GM12878 (cell line): ENCODE data around the gene ANKRD7. TPM values are rescaled to one million over a fixed set of nuclear protein-coding genes. Genes with fewer than 3 reads are reported as not detected.
A peak's percentile ranks its signal among the peaks of the same experiment; 100 is the strongest.

ENCODE experiments used
- ATAC-seq: fragments of 200-7000 bp; cut with Tn5 transposase; 3 replicates; pipeline ENCODE4 v1.9.1; 2020; ENCODE audit warnings: mild to moderate bottlenecking, moderate library complexity
- BruUV-seq: library from RNA; stranded (reverse); fragments of 400-500 nt; replicated peaks from 2 replicates; lab custom pipeline; 2021; lab: Mats Ljungman, UMichigan
- CTCF ChIA-PET: fragments of 300-600 bp; sonication (Branson Sonifier 250); formaldehyde crosslinking; extraction: SDS; loops from one replicate; lab custom pipeline; 2021; ENCODE audit warnings: inconsistent platforms; lab: Yijun Ruan, JAX
- POLR2A ChIA-PET: fragments of 350-600 bp; formaldehyde crosslinking; extraction: SDS; loops from one replicate; lab custom pipeline; 2021; ENCODE audit warnings: inconsistent platforms; lab: Charles Lee
- RAD21 ChIA-PET: fragments of 300-600 bp; sonication (Branson Sonifier 250); formaldehyde crosslinking; loops from one replicate; lab custom pipeline; 2023; ENCODE audit warnings: antibody characterized with exemption; ENCODE audit not compliant: unreplicated experiment; lab: Charles Lee
- SMC1A ChIA-PET: fragments of 300-600 bp; sonication (Branson Sonifier 250); formaldehyde crosslinking; loops from one replicate; lab custom pipeline; 2023; ENCODE audit not compliant: unreplicated experiment, uncharacterized antibody; lab: Charles Lee
- DNase-seq: peaks from one replicate; pipeline ENCODE4 v3.0.0-alpha.2; 2011; ENCODE audit warnings: low read depth, low spot score
- FAIRE-seq: peaks from 3 replicates; lab custom pipeline; 2011; peaks lifted over from hg19 to GRCh38; lab: Jason Lieb, UNC
- H2AFZ ChIP-seq: 2 replicates; pipeline ENCODE4 v1.6.0; 2011; ENCODE audit warnings: low read depth, low read length, control low read depth; ENCODE audit not compliant: control insufficient read depth
- H3K27ac ChIP-seq: 2 replicates; pipeline ENCODE4 v1.5.1; 2011; ENCODE audit warnings: control low read depth; ENCODE audit not compliant: control insufficient read depth, insufficient read depth
- H3K27me3 ChIP-seq, 2 experiments: replicated peaks in 1 of 2; 2 replicates each; pipeline versions ENCODE4 v1.6.0 to v1.6.1; 2011; ENCODE audit warnings: low read length in 1 of 2; ENCODE audit not compliant: control insufficient read depth in 2 of 2, insufficient read depth in 2 of 2
- H3K36me3 ChIP-seq, 2 experiments: 2 replicates each; pipeline ENCODE4 v1.5.1; 2011; ENCODE audit warnings: low read length in 1 of 2; ENCODE audit not compliant: control insufficient read depth in 2 of 2, insufficient read depth in 2 of 2
- H3K4me1 ChIP-seq: 2 replicates; pipeline ENCODE4 v1.6.1; 2011; ENCODE audit warnings: mild to moderate bottlenecking, low read length, moderate library complexity, mixed read lengths; ENCODE audit not compliant: control insufficient read depth, insufficient read depth
- H3K4me2 ChIP-seq: 2 replicates; pipeline ENCODE4 v1.6.0; 2011; ENCODE audit warnings: control low read depth; ENCODE audit not compliant: control insufficient read depth, insufficient read depth
- H3K4me3 ChIP-seq: fragments of 200-600 bp; sonication (generic); 2 replicates; pipeline ENCODE4 v1.5.1; 2016
- H3K79me2 ChIP-seq: 2 replicates; pipeline ENCODE4 v1.6.0; 2011; ENCODE audit warnings: low read length; ENCODE audit not compliant: control insufficient read depth, insufficient read depth
- H3K9ac ChIP-seq: 2 replicates; pipeline ENCODE4 v1.8.0; 2011; ENCODE audit warnings: low read length, control low read depth, mixed read lengths; ENCODE audit not compliant: control insufficient read depth, insufficient read depth
- H3K9me3 ChIP-seq: replicated peaks from 3 replicates; pipeline ENCODE4 v1.5.1; 2011; ENCODE audit warnings: mild to moderate bottlenecking, low read length; ENCODE audit not compliant: control insufficient read depth, insufficient read depth
- H4K20me1 ChIP-seq: 2 replicates; pipeline ENCODE4 v1.6.0; 2011; ENCODE audit not compliant: control insufficient read depth, insufficient read depth
- BCL11A ChIP-seq: IDR thresholded peaks from 2 replicates; pipeline ENCODE4 v1.6.1; 2011; ENCODE audit warnings: low read depth, low read length
- CREM ChIP-seq: IDR thresholded peaks from 2 replicates; pipeline ENCODE4 v1.6.1; 2014; ENCODE audit warnings: antibody characterized with exemption, low read depth
- HDAC2 ChIP-seq: fragments of 200-600 bp; sonication (generic); IDR thresholded peaks from 2 replicates; pipeline ENCODE4 v1.6.1; 2017
- HDGF ChIP-seq: fragments of 450-650 bp; IDR thresholded peaks from 2 replicates; pipeline ENCODE4 v1.6.1; 2016; ENCODE audit warnings: antibody characterized with exemption
- IKZF1 ChIP-seq: fragments of 450-650 bp; conservative IDR thresholded peaks from 2 replicates; pipeline ENCODE4 v1.6.1; 2017; ENCODE audit warnings: antibody characterized with exemption, mild to moderate bottlenecking
- NFXL1 ChIP-seq: fragments of 450-650 bp; IDR thresholded peaks from 2 replicates; pipeline ENCODE4 v1.6.1; 2017; ENCODE audit warnings: antibody characterized with exemption, mild to moderate bottlenecking, borderline replicate concordance
- NR2F1 ChIP-seq: fragments of 450-650 bp; conservative IDR thresholded peaks from 2 replicates; pipeline ENCODE4 v1.6.1; 2017; ENCODE audit warnings: mild to moderate bottlenecking
- NRF1 ChIP-seq: conservative IDR thresholded peaks from 2 replicates; pipeline ENCODE4 v1.6.1; 2011; ENCODE audit warnings: mild to moderate bottlenecking, low read depth, low read length, improper control_type of control experiment
- POLR2A ChIP-seq: IDR thresholded peaks from 2 replicates; pipeline ENCODE4 v1.6.1; 2011; ENCODE audit warnings: low read depth, mild to moderate bottlenecking, low read length
- RFX5 ChIP-seq: IDR thresholded peaks from 2 replicates; pipeline ENCODE4 v1.6.1; 2011; ENCODE audit warnings: low read depth, low read length, improper control_type of control experiment
- SRF ChIP-seq, 2 experiments: IDR thresholded peaks; 2 replicates each; pipeline ENCODE4 v1.6.1; 2011; ENCODE audit warnings: low read depth in 2 of 2, low read length in 2 of 2, mild to moderate bottlenecking in 1 of 2, moderate library complexity in 1 of 2
- SUPT20H ChIP-seq: IDR thresholded peaks from 2 replicates; pipeline ENCODE4 v1.6.1; 2011; ENCODE audit warnings: low read depth, mild to moderate bottlenecking, low read length, moderate library complexity, borderline replicate concordance; ENCODE audit not compliant: control insufficient read depth
- TCF12 ChIP-seq: IDR thresholded peaks from 2 replicates; pipeline ENCODE4 v1.6.1; 2011; ENCODE audit warnings: low read depth, mild to moderate bottlenecking, low read length
- TCF7 ChIP-seq: IDR thresholded peaks from 2 replicates; pipeline ENCODE4 v1.6.1; 2014; ENCODE audit warnings: antibody characterized with exemption, borderline replicate concordance
- YY1 ChIP-seq: IDR thresholded peaks from 2 replicates; pipeline ENCODE4 v1.6.1; 2011; ENCODE audit warnings: low read depth, mild to moderate bottlenecking, low read length
- ZNF207 ChIP-seq: fragments of 450-650 bp; IDR thresholded peaks from 2 replicates; pipeline ENCODE4 v1.6.1; 2014; ENCODE audit warnings: antibody characterized with exemption, mild to moderate bottlenecking, borderline replicate concordance
- WGBS: methylation state at CpG from one replicate; pipeline ENCODE4 v1.1.6; 2016; ENCODE audit warnings: low lambda C conversion rate; ENCODE audit not compliant: insufficient replicate concordance, insufficient coverage; ENCODE audit errors: missing lambda C conversion rate; 5-methylcytosine and 5-hydroxymethylcytosine counted together
- in situ Hi-C: fragments of 300-500 bp; cut with MboI; formaldehyde crosslinking; loops from 9 replicates; pipeline ENCODE4 v1.14.3; 2018; ENCODE audit warnings: mixed read lengths
- intact Hi-C: fragments of 100-400 bp; cut with micrococcal nuclease; formaldehyde crosslinking; loops from one replicate; pipeline ENCODE4 v1.14.2; 2022; ENCODE audit not compliant: unreplicated experiment
- polyA plus RNA-seq, 11 experiments: library from polyadenylated mRNA; depleted of rRNA in 4 of 11; unstranded in 6 of 11; stranded (reverse) in 5 of 11; fragments of >200 nt; fragmentation: Nextera tagmentation in 4 of 11; fragmentation: Illumina TruSeq in 1 of 11; extraction: Ambion mirVana in 4 of 11; extraction: Trizol in 1 of 11; gene quantifications; 1 replicate in 1 of 11; 2 replicates in 10 of 11; pipeline versions ENCODE4 v1.2.1 to v1.2.3, GENCODE V29; 2011 to 2016; ENCODE audit warnings: inconsistent platforms in 2 of 11, missing spikeins in 2 of 11, low read depth in 1 of 11
- total RNA-seq, 4 experiments: library from RNA; depleted of rRNA in 3 of 4; stranded (reverse); fragments of >200 nt in 3 of 4; fragmentation: Illumina TruSeq in 1 of 4; extraction: Trizol in 1 of 4; gene quantifications; 2 replicates each; pipeline versions ENCODE4 v1.2.1 to v1.2.3, GENCODE V29; 2013 to 2021
- TF ChIP-seq, protein P1 (sequence below): IDR thresholded peaks from 2 replicates; pipeline ENCODE4 v1.6.1; 2012; ENCODE audit warnings: low read depth, low read length, improper control_type of control experiment
- TF ChIP-seq, protein P2 (sequence below): fragments of 450-650 bp; formaldehyde crosslinking; IDR thresholded peaks from 2 replicates; pipeline ENCODE4 v1.5.0; 2022; ENCODE audit warnings: mild to moderate bottlenecking, missing genetic modification characterization
- TF ChIP-seq, protein P3 (sequence below): IDR thresholded peaks from 2 replicates; pipeline ENCODE4 v1.6.1; 2011; ENCODE audit warnings: mild to moderate bottlenecking, low read depth, low read length, moderate library complexity; ENCODE audit not compliant: insufficient replicate concordance

Gene ANKRD7
- total and polyA plus RNA-seq, 10 of the 15 experiments (the other 5 are each of a cell fraction or from before 2014, with no cell fraction given), result 0.12 to 0.46 (median 0.31) TPM; not detected in 3

DNA sequence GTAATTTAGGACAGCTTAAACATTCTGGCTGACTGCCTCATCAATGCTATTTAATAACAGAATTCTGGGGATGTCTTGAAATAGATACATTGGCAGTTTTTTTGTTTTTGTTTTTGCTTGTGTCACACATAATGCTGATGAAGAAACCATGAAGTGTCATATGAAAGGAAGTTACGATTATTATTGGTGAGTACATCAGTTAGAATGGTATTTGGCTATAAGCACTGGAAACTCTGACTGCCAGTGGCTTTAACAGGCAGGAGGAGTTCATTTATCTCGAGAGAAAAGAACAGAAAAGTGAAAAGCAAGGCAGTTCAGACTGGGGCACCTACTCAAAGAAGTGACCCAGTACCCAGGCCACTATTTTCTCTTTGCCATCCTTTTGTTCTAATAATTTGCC lies 22.4 kb upstream of the ANKRD7 start (continued):
- no peak for TF ChIP-seq ZNF207
- TF ChIP-seq NFXL1, result no peak
- TF ChIP-seq TCF7, result no peak
- TF ChIP-seq, protein P1, sequence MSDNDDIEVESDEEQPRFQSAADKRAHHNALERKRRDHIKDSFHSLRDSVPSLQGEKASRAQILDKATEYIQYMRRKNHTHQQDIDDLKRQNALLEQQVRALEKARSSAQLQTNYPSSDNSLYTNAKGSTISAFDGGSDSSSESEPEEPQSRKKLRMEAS, result no peak

DNA sequence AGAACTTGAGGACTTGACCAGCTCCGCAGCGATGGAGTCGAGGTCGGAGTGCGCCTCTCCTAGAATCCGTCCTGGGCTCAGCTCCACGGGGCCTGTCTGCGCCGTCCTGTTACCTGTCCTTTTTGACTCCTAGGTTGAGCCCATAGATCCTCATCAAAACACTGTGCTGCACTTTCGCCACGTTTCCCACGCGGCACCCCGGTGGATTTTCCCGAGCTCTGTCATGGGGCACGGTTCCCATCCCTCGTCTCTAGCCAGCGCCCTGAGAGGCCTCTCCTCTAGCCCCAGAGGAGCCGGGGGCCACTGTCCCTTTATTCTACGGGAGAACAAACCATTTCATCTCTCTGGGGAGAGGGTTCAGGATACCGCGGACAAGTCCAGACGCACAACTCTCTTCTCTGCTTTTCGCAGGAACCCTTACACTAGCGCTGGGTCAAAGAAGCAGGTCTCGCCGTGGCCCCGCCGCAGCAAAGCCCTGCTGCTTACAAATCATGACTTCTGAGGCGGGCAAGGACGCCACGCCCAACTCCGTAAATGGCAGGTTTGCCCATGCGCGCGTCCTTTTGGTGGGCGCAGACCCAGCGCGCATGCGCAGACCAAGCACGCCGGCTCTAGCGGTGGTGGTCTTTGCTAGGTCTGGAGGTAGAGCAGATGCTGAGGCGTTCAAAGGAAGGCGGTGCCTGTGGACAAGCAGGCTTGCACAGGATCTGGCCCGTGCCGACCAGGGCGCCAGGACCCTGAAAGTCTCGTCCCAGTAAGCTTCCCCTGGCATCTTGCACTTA lies 10.3 kb upstream of the ANKRD7 start:
- no peaks in the 10 kb centered on the region for H3K36me3 ChIP-seq
- ChIA-PET CTCF (interaction anchor here (0.8 to 1.2 kb wide), 2 partner anchors 16 to 19 kb away, joined by 3 read pairs; no protein-coding TSS in a partner anchor), POLR2A (no interaction called here), SMC1A (interaction anchor here (1.1 to 1.3 kb wide), 2 partner anchors 19 to 48 kb away, joined by 3 to 4 read pairs; no protein-coding TSS in a partner anchor), RAD21 (no interaction called here)
- intact Hi-C loops (no loop called here), in situ Hi-C loops (no loop called here)
- peak; percentile 33 for DNase-seq
- H3K4me3 ChIP-seq, result peak overlapping the region; percentile 52
- WGBS, result 8% methylated on average over 49 of the region's 49 CpGs
- peak; percentile 97 for ATAC-seq
- H3K27me3 ChIP-seq, result no peaks in the 10 kb centered on the region
- H3K4me1 ChIP-seq, result no peaks in the 10 kb centered on the region; the same call in 1 of the 2 replicates
- peak; percentile 89 for FAIRE-seq
- no peak overlapping the region for H3K27ac ChIP-seq
- no peaks in the 10 kb centered on the region for H4K20me1 ChIP-seq
- BruUV-seq, result no TSS peak
- no peaks in the 10 kb centered on the region for H3K79me2 ChIP-seq
- no peaks in the 10 kb centered on the region for H3K9me3 ChIP-seq
- peak overlapping the region; percentile 95 for H2AFZ ChIP-seq
- peak overlapping the region; percentile 90 for H3K4me2 ChIP-seq
- H3K9ac ChIP-seq, result peak overlapping the region; percentile 58
- no peak for TF ChIP-seq BCL11A
- TF ChIP-seq, protein P2, sequence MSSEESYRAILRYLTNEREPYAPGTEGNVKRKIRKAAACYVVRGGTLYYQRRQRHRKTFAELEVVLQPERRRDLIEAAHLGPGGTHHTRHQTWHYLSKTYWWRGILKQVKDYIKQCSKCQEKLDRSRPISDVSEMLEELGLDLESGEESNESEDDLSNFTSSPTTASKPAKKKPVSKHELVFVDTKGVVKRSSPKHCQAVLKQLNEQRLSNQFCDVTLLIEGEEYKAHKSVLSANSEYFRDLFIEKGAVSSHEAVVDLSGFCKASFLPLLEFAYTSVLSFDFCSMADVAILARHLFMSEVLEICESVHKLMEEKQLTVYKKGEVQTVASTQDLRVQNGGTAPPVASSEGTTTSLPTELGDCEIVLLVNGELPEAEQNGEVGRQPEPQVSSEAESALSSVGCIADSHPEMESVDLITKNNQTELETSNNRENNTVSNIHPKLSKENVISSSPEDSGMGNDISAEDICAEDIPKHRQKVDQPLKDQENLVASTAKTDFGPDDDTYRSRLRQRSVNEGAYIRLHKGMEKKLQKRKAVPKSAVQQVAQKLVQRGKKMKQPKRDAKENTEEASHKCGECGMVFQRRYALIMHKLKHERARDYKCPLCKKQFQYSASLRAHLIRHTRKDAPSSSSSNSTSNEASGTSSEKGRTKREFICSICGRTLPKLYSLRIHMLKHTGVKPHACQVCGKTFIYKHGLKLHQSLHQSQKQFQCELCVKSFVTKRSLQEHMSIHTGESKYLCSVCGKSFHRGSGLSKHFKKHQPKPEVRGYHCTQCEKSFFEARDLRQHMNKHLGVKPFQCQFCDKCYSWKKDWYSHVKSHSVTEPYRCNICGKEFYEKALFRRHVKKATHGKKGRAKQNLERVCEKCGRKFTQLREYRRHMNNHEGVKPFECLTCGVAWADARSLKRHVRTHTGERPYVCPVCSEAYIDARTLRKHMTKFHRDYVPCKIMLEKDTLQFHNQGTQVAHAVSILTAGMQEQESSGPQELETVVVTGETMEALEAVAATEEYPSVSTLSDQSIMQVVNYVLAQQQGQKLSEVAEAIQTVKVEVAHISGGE (CRISPR knock-in tag), result no peak
- TF ChIP-seq RFX5, result no peak
- TF ChIP-seq POLR2A, result peak; percentile 75
- TF ChIP-seq SRF (IDR thresholded peaks at IDR 0.05; ENCODE audit: low read depth in 2 of 2, low read length in 2 of 2), result peak; percentile 59 to 77
- TF ChIP-seq, protein P3, sequence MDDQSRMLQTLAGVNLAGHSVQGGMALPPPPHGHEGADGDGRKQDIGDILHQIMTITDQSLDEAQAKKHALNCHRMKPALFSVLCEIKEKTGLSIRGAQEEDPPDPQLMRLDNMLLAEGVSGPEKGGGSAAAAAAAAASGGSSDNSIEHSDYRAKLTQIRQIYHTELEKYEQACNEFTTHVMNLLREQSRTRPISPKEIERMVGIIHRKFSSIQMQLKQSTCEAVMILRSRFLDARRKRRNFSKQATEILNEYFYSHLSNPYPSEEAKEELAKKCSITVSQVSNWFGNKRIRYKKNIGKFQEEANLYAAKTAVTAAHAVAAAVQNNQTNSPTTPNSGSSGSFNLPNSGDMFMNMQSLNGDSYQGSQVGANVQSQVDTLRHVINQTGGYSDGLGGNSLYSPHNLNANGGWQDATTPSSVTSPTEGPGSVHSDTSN, result no peak
- TF ChIP-seq NR2F1, result no peak
- no peak for TF ChIP-seq SUPT20H
- TF ChIP-seq NRF1, result peak; percentile 51
- TF ChIP-seq YY1, result 0 out of 2 replicates have a peak, but pooled peaks have one; percentile 23
- TF ChIP-seq IKZF1, result peak; percentile 35; the same call in 1 of the 2 replicates
- TF ChIP-seq HDGF, result no peak
- no peak for TF ChIP-seq HDAC2
- no peak for TF ChIP-seq CREM
- no peak for TF ChIP-seq TCF12
